Keratinocyte (primary cell): ENCODE measurements around the gene PDE4DIP.
"Not testable (repeated sequence)": the region's sequence is repeated elsewhere in the genome, so short reads cannot be mapped to it uniquely, and the experiment has no call there.

Source experiments
- EZH2 ChIP-seq: IDR thresholded peaks from one replicate; pipeline ENCODE4 v1.6.1; 2012; ENCODE audit warnings: inconsistent platforms, mild to moderate bottlenecking, low read length, moderate library complexity
- TF ChIP-seq, protein P1 (sequence below), 3 experiments: IDR thresholded peaks in 1 of 3; conservative IDR thresholded peaks in 1 of 3; optimal IDR thresholded peaks in 1 of 3; 2 replicates in 2 of 3; 3 replicates in 1 of 3; pipeline versions ENCODE3 to v1.5.1; 2011; ENCODE audit warnings: low read length in 3 of 3, mild to moderate bottlenecking in 3 of 3, moderate library complexity in 2 of 3, control low read depth in 1 of 3, inconsistent platforms in 1 of 3; ENCODE audit not compliant: insufficient read depth in 2 of 3; ENCODE audit errors: extremely low read depth in 1 of 3

DNA sequence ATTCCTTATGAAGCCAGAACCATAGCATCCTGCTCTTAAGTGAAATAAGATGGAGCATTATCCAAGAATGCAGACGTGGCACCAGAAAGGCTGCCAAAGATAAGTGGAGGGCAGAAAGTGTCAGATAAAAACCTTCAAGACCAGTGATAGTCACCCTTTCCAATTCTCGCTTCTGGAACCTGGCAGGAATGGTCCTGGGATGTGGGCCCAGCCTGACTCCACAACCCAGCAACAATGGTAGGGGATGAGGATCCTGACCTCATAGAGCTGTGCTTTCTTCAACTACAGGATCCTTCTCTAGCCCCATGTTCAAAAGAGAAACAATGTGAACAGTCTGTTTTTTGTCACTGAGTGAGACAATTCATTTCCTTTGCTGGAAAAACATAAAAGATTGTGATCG is 145.2 kb downstream of the PDE4DIP start:
- not testable (repeated sequence) for TF ChIP-seq EZH2
- TF ChIP-seq, protein P1, sequence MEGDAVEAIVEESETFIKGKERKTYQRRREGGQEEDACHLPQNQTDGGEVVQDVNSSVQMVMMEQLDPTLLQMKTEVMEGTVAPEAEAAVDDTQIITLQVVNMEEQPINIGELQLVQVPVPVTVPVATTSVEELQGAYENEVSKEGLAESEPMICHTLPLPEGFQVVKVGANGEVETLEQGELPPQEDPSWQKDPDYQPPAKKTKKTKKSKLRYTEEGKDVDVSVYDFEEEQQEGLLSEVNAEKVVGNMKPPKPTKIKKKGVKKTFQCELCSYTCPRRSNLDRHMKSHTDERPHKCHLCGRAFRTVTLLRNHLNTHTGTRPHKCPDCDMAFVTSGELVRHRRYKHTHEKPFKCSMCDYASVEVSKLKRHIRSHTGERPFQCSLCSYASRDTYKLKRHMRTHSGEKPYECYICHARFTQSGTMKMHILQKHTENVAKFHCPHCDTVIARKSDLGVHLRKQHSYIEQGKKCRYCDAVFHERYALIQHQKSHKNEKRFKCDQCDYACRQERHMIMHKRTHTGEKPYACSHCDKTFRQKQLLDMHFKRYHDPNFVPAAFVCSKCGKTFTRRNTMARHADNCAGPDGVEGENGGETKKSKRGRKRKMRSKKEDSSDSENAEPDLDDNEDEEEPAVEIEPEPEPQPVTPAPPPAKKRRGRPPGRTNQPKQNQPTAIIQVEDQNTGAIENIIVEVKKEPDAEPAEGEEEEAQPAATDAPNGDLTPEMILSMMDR (optimal IDR thresholded peaks at IDR 0.05 in 1 of 3, IDR thresholded peaks at IDR 0.05 in 1 of 3, conservative IDR thresholded peaks at IDR 0.05 in 1 of 3; ENCODE audit: extremely low read depth in 1 of 3, insufficient read depth in 2 of 3, low read length in 3 of 3), result not testable (repeated sequence)
